ENCODE results near the gene CACNB1. TPM values are rescaled to one million over a fixed set of nuclear protein-coding genes. Genes with fewer than 3 reads are reported as not detected.

The CACNB1 gene
- total RNA-seq, 1 experiment from 2014 or later = 44.1 TPM

DNA sequence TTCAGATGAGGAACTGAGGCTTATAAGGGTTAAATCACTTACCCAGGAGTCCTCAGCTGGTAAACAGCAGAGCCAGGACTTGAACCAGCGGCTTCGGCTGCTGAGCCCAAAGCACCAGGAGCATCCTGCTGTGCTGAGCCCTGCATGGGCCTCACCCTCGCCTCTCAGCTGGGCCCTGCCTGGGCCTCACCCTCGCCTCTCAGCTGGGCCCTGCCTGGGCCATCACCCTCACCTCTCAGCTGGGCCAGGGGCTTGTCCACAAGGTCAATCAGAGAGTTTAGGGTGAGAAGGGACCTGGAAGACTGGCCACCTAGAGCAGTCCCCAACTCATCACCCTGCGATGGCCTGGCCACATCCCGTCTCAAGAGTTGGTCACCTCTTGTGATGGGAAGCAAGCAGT, 24.1 kb upstream of the CACNB1 start:
- no peaks in the 10 kb centered on the region for H3K4me1 Mint-ChIP-seq (ENCODE audit: low read depth, unreplicated experiment)
- H3K4me3 Mint-ChIP-seq (ENCODE audit: low read depth, unreplicated experiment) = no peak overlapping the region
- BruUV-seq (replicated peaks) = no TSS peak
- no peak overlapping the region for H3K27ac Mint-ChIP-seq (ENCODE audit: unreplicated experiment)
- CTCF ChIA-PET = interaction anchor here (1.0 to 3.3 kb wide), 4 partner anchors 11 to 23 kb away, joined by 9 to 22 read pairs (median 12); no protein-coding TSS in a partner anchor
- H3K36me3 Mint-ChIP-seq (ENCODE audit: insufficient read depth, unreplicated experiment) = peaks cover 7% of the 10 kb centered on the region
- no peaks in the 10 kb centered on the region for H3K9me3 Mint-ChIP-seq (ENCODE audit: low read depth, unreplicated experiment)
- TF ChIP-seq CTCF (IDR thresholded peaks at IDR 0.05; ENCODE audit: unreplicated experiment) = no peak
- intact Hi-C loops (cut with micrococcal nuclease; ENCODE audit: unreplicated experiment) = no loop called here
- DNase-seq = no peak
- H3K27me3 Mint-ChIP-seq (ENCODE audit: unreplicated experiment) = peaks cover 87% of the 10 kb centered on the region

GRCh38 chr17:39219647-39220154, 22.2 kb upstream of the CACNB1 start:
- no peaks in the 10 kb centered on the region for H3K9me3 Mint-ChIP-seq (ENCODE audit: low read depth, unreplicated experiment)
- DNase-seq = no peak
- peaks cover 8% of the 10 kb centered on the region for H3K36me3 Mint-ChIP-seq (ENCODE audit: insufficient read depth, unreplicated experiment)
- CTCF ChIA-PET = interaction anchor here (0.6 to 3.3 kb wide), 7 partner anchors 13 to 237 kb away, joined by 3 to 10 read pairs (median 5); no protein-coding TSS in a partner anchor
- H3K4me3 Mint-ChIP-seq (ENCODE audit: low read depth, unreplicated experiment) = no peak overlapping the region
- H3K27ac Mint-ChIP-seq (ENCODE audit: unreplicated experiment) = no peak overlapping the region
- no peak for TF ChIP-seq CTCF (IDR thresholded peaks at IDR 0.05; ENCODE audit: unreplicated experiment)
- intact Hi-C loops (cut with micrococcal nuclease; ENCODE audit: unreplicated experiment) = no loop called here
- peaks cover 87% of the 10 kb centered on the region for H3K27me3 Mint-ChIP-seq (ENCODE audit: unreplicated experiment)
- no peaks in the 10 kb centered on the region for H3K4me1 Mint-ChIP-seq (ENCODE audit: low read depth, unreplicated experiment)
- BruUV-seq (replicated peaks) = no TSS peak

DNA sequence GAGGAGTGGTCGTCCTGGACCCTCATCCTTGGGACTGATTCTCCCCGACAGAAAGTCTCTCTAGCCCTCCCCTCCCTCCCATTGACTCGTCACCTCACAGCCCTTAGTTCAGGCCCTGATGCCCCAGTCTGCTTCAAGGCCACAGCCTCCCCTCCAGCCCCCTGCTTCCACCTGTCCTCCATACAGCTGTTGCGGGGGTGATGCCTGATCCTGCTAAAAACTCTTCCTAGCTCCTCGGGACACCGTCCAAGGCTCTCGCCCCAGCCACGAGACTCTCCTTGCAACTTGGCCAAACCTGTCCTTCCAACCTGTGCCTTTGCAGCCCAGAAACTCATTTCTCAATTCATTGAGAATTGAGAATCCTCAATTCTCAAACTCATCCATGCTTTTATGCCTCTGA, 21.4 kb upstream of the CACNB1 start:
- Mint-ChIP-seq H3K36me3 (ENCODE audit: insufficient read depth, unreplicated experiment) (peaks cover 11% of the 10 kb centered on the region), H3K9me3 (ENCODE audit: low read depth, unreplicated experiment) (no peaks in the 10 kb centered on the region), H3K4me3 (ENCODE audit: low read depth, unreplicated experiment) (no peak overlapping the region), H3K27me3 (ENCODE audit: unreplicated experiment) (peaks cover 87% of the 10 kb centered on the region), H3K4me1 (ENCODE audit: low read depth, unreplicated experiment) (peaks cover 5% of the 10 kb centered on the region), H3K27ac (ENCODE audit: unreplicated experiment) (no peak overlapping the region)
- no peak for TF ChIP-seq CTCF (IDR thresholded peaks at IDR 0.05; ENCODE audit: unreplicated experiment)
- DNase-seq = no peak
- CTCF ChIA-PET = interaction anchor here (0.7 to 3.3 kb wide), 8 partner anchors 10 to 787 kb away, joined by 3 to 10 read pairs (median 5); no protein-coding TSS in a partner anchor
- no TSS peak for BruUV-seq (replicated peaks)
- intact Hi-C loops (cut with micrococcal nuclease; ENCODE audit: unreplicated experiment) = no loop called here

GRCh38 chr17:39217734-39218369, 20.4 kb upstream of the CACNB1 start:
- no peak overlapping the region for H3K27ac Mint-ChIP-seq (ENCODE audit: unreplicated experiment)
- H3K36me3 Mint-ChIP-seq (ENCODE audit: insufficient read depth, unreplicated experiment) = peaks cover 12% of the 10 kb centered on the region
- TF ChIP-seq CTCF (IDR thresholded peaks at IDR 0.05; ENCODE audit: unreplicated experiment) = no peak
- BruUV-seq (replicated peaks) = no TSS peak
- DNase-seq = peak; percentile 13
- no peaks in the 10 kb centered on the region for H3K9me3 Mint-ChIP-seq (ENCODE audit: low read depth, unreplicated experiment)
- H3K4me1 Mint-ChIP-seq (ENCODE audit: low read depth, unreplicated experiment) = peaks cover 15% of the 10 kb centered on the region
- intact Hi-C loops (cut with micrococcal nuclease; ENCODE audit: unreplicated experiment) = no loop called here
- no peak overlapping the region for H3K4me3 Mint-ChIP-seq (ENCODE audit: low read depth, unreplicated experiment)
- CTCF ChIA-PET = interaction anchor here (0.5 to 2.3 kb wide), 13 partner anchors 9 to 135 kb away, joined by 3 to 12 read pairs (median 5); partner anchors contain the start of gene RPL19
- peaks cover 87% of the 10 kb centered on the region for H3K27me3 Mint-ChIP-seq (ENCODE audit: unreplicated experiment)

All from Calu3 (cell line).